ENCODE data around the gene SKIC3. TPM values are rescaled to one million over a fixed set of nuclear protein-coding genes. Genes with fewer than 3 reads are reported as not detected.

SKIC3 gene
- total and polyA plus RNA-seq, 2 of the 13 experiments (the other 11 are each of a cell fraction or from before 2014, with no cell fraction given) = 36.9 to 61.5 TPM

- TF ChIP-seq MLXIP (CRISPR knock-in tag; IDR thresholded peaks at IDR 0.05; ENCODE audit: borderline replicate concordance) (no peak), GATAD1 (CRISPR knock-in tag; IDR thresholded peaks at IDR 0.05) (peak; percentile 87), NR2F2 (IDR thresholded peaks at IDR 0.05; ENCODE audit: borderline replicate concordance, low read depth) (no peak), MTF2 (CRISPR knock-in tag; IDR thresholded peaks at IDR 0.05; ENCODE audit: borderline replicate concordance) (no peak), ZNF740 (CRISPR knock-in tag; IDR thresholded peaks at IDR 0.05) (no peak), NFYC (CRISPR knock-in tag; IDR thresholded peaks at IDR 0.05) (peak; percentile 39; the same call in 1 of the 2 replicates), ZNF564 (CRISPR knock-in tag; IDR thresholded peaks at IDR 0.05) (0 out of 2 replicates have a peak, but pooled peaks have one; percentile 27), ZNF207 (IDR thresholded peaks at IDR 0.05; ENCODE audit: borderline replicate concordance) (no peak), ZNF674 (CRISPR knock-in tag; IDR thresholded peaks at IDR 0.05; ENCODE audit: low read depth) (no peak), RFX5 (IDR thresholded peaks at IDR 0.05; ENCODE audit: low read depth, low read length) (no peak), AHR (CRISPR knock-in tag; IDR thresholded peaks at IDR 0.05) (peak; percentile 87), CC2D1A (CRISPR knock-in tag; IDR thresholded peaks at IDR 0.05) (no peak), TEAD2 (CRISPR knock-in tag; IDR thresholded peaks at IDR 0.05) (no peak), MBNL3 (CRISPR knock-in tag; conservative IDR thresholded peaks at IDR 0.05) (no peak), ZNF160 (CRISPR knock-in tag; IDR thresholded peaks at IDR 0.05) (0 out of 2 replicates have a peak, but pooled peaks have one; percentile 58), SP2 (CRISPR knock-in tag; IDR thresholded peaks at IDR 0.05) (no peak), JUN (CRISPR knock-in tag; IDR thresholded peaks at IDR 0.05) (no peak), SOX5 (CRISPR knock-in tag; IDR thresholded peaks at IDR 0.05; ENCODE audit: borderline replicate concordance) (no peak), XRCC5 (optimal IDR thresholded peaks at IDR 0.05; ENCODE audit: low read length) (peak; percentile 68), ATF1 (CRISPR knock-in tag; IDR thresholded peaks at IDR 0.05) (no peak)
- TF ChIP-seq, protein P1, sequence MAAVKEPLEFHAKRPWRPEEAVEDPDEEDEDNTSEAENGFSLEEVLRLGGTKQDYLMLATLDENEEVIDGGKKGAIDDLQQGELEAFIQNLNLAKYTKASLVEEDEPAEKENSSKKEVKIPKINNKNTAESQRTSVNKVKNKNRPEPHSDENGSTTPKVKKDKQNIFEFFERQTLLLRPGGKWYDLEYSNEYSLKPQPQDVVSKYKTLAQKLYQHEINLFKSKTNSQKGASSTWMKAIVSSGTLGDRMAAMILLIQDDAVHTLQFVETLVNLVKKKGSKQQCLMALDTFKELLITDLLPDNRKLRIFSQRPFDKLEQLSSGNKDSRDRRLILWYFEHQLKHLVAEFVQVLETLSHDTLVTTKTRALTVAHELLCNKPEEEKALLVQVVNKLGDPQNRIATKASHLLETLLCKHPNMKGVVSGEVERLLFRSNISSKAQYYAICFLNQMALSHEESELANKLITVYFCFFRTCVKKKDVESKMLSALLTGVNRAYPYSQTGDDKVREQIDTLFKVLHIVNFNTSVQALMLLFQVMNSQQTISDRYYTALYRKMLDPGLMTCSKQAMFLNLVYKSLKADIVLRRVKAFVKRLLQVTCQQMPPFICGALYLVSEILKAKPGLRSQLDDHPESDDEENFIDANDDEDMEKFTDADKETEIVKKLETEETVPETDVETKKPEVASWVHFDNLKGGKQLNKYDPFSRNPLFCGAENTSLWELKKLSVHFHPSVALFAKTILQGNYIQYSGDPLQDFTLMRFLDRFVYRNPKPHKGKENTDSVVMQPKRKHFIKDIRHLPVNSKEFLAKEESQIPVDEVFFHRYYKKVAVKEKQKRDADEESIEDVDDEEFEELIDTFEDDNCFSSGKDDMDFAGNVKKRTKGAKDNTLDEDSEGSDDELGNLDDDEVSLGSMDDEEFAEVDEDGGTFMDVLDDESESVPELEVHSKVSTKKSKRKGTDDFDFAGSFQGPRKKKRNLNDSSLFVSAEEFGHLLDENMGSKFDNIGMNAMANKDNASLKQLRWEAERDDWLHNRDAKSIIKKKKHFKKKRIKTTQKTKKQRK (IDR thresholded peaks at IDR 0.05; ENCODE audit: low read length) = no peak
- TF ChIP-seq, protein P2, sequence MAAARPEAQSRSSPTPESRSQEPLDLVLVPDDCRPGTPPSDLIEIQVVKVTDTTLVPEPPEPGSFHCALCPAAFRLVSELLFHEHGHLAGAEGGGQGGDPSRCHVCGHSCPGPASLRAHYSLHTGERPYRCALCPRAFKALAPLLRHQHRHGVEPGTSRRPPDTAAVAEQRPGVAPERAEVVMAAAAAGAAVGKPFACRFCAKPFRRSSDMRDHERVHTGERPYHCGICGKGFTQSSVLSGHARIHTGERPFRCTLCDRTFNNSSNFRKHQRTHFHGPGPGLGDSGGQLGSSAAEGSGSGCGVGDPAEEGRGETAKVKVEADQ (CRISPR knock-in tag; IDR thresholded peaks at IDR 0.05; ENCODE audit: borderline replicate concordance) = peak; percentile 51; the same call in 1 of the 2 replicates
Measured at GRCh38 chr5:95554647-95555548, at the start of gene SKIC3, which contains the start of gene ARSK (continued).
